ENCODE data around the gene SATB2.

GRCh38 chr2:199341123-199341522 lies 116.6 kb downstream of the SATB2 start:
- TF ChIP-seq CTCF (IDR thresholded peaks at IDR 0.05) (no peak), POLR2A (IDR thresholded peaks at IDR 0.05) (no peak), POLR2AphosphoS5 (IDR thresholded peaks at IDR 0.05) (no peak)

Measured in prostate gland (tissue), 2 donors.